ENCODE measurements around the gene EPHB1.

- TF ChIP-seq POLR2AphosphoS5 (IDR thresholded peaks at IDR 0.05; ENCODE audit: borderline replicate concordance, low read depth, low read length) (no peak), FOXP2 (optimal IDR thresholded peaks at IDR 0.05; ENCODE audit: control extremely low read depth, extremely low read length, insufficient read depth) (no peak), EZH2 (IDR thresholded peaks at IDR 0.05) (no peak)
Observed at GRCh38 chr3:134755821-134756220, 39.2 kb upstream of the EPHB1 start.
